Mesendoderm (in vitro differentiated cells): Measurements from ENCODE around the gene CNNM1.
A peak's percentile ranks its signal among the peaks of the same experiment; 100 is the strongest.

Experiments used
- DNase-seq: peaks from one replicate; pipeline ENCODE4 v3.0.0; 2013
- H2AK5ac ChIP-seq: 2 replicates; pipeline ENCODE4 v1.6.1; 2013; ENCODE audit warnings: low read length, inconsistent platforms
- H2BK120ac ChIP-seq: 2 replicates; pipeline ENCODE4 v1.6.1; 2013; ENCODE audit warnings: low read depth, mild to moderate bottlenecking, low read length, moderate library complexity, mixed read lengths
- H2BK15ac ChIP-seq: replicated peaks from 2 replicates; pipeline ENCODE4 v1.6.1; 2013; ENCODE audit warnings: low read depth, mild to moderate bottlenecking, moderate library complexity
- H2BK5ac ChIP-seq: 2 replicates; pipeline ENCODE4 v1.6.1; 2013; ENCODE audit warnings: low read length, inconsistent platforms
- H3K18ac ChIP-seq: 2 replicates; pipeline ENCODE4 v1.6.1; 2013; ENCODE audit warnings: mild to moderate bottlenecking, low read length, mixed read lengths
- H3K23ac ChIP-seq: one replicate; pipeline ENCODE4 v1.6.1; 2013; ENCODE audit warnings: low read length
- H3K27ac ChIP-seq: 2 replicates; pipeline ENCODE4 v1.5.1; 2013; ENCODE audit warnings: low read depth, mild to moderate bottlenecking, inconsistent platforms, low read length, moderate library complexity
- H3K27me3 ChIP-seq: 2 replicates; pipeline ENCODE4 v1.6.1; 2013; ENCODE audit warnings: low read length, control low read depth, mild to moderate bottlenecking, inconsistent platforms; ENCODE audit not compliant: insufficient read depth, poor library complexity
- H3K36me3 ChIP-seq: 2 replicates; pipeline ENCODE4 v1.6.1; 2013; ENCODE audit warnings: low read length, inconsistent platforms; ENCODE audit not compliant: control insufficient read depth, insufficient read depth
- H3K4ac ChIP-seq: one replicate; pipeline ENCODE4 v1.6.1; 2013; ENCODE audit warnings: low read depth, mild to moderate bottlenecking, low read length, moderate library complexity
- H3K4me1 ChIP-seq: 2 replicates; pipeline ENCODE4 v1.6.1; 2013; ENCODE audit warnings: low read depth, low read length, inconsistent platforms; ENCODE audit not compliant: control insufficient read depth
- H3K4me2 ChIP-seq: 2 replicates; pipeline ENCODE4 v1.6.1; 2013; ENCODE audit warnings: low read length
- H3K4me3 ChIP-seq: 2 replicates; pipeline ENCODE4 v1.5.1; 2013; ENCODE audit warnings: mild to moderate bottlenecking, low read length
- H3K56ac ChIP-seq: one replicate; pipeline ENCODE4 v1.6.1; 2013; ENCODE audit warnings: low read length
- H3K79me1 ChIP-seq: 2 replicates; pipeline ENCODE4 v1.6.1; 2013; ENCODE audit warnings: low read length, inconsistent platforms
- H3K79me2 ChIP-seq: 2 replicates; pipeline ENCODE4 v1.6.1; 2013; ENCODE audit warnings: mild to moderate bottlenecking, low read length; ENCODE audit not compliant: control insufficient read depth, insufficient read depth
- H3K9ac ChIP-seq: 2 replicates; pipeline ENCODE4 v1.6.1; 2013; ENCODE audit warnings: low read length, inconsistent platforms
- H4K5ac ChIP-seq: one replicate; pipeline ENCODE4 v1.6.1; 2013; ENCODE audit warnings: low read length
- H4K8ac ChIP-seq: one replicate; pipeline ENCODE4 v1.6.1; 2013; ENCODE audit warnings: low read depth, mild to moderate bottlenecking, control low read depth, low read length, moderate library complexity
- WGBS: extraction: QIAGEN DNeasy Blood & Tissue Kit; methylation state at CpG from one replicate; pipeline ENCODE4 v1.1.7; 2013; ENCODE audit warnings: low lambda C conversion rate, missing lambda C conversion rate; ENCODE audit not compliant: insufficient coverage; ENCODE audit errors: extremely low coverage; 5-methylcytosine and 5-hydroxymethylcytosine counted together

Gene CNNM1

DNA sequence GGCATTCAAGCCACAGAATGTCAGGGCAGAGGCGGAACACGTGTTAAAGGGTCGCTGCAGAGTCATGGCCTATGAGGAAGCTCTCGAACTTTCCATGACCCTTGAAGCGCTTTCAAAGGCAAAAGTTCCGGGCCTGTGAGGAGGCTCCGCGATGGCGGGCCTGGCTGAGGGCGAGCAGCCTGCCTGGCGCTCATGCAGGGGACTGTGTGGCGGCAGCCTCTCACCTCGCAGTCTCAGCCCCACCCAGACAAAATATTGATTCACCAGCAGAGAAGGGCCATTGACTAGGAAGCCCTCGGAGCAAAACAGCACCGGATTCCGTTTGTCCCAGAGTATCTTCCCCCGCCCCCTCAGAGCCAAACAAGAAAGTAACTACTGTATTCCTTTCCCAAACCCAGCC, 12.8 kb upstream of the CNNM1 start:
- Histone ChIP-seq H3K9ac (no peak overlapping the region), H3K4ac (no peak overlapping the region), H2BK5ac (no peak overlapping the region)

DNA sequence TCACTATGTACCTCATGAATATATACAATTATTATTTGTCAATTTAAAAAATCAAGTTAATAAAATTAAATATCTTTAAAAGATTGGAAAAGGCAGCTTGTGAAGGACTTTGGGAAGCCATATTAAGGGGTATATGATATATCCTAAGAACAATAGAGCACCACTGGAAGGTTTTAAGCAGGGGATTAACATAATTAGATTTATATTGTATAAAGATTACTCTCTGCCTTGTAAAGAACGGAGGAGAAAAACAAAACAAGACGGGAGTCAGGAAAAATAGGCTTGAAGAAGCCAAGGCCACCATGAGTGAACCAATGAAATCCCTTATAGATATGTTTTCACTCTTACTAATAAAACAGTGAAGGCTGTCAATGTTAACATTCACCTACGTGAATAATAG, 11.1 kb upstream of the CNNM1 start:
- H2BK15ac ChIP-seq = no peak overlapping the region
- no peaks in the 10 kb centered on the region for H3K27me3 ChIP-seq
- no peak overlapping the region for H2BK120ac ChIP-seq
- no peaks in the 10 kb centered on the region for H3K4me1 ChIP-seq
- H3K79me1 ChIP-seq = no peaks in the 10 kb centered on the region
- no peaks in the 10 kb centered on the region for H3K79me2 ChIP-seq
- no peak overlapping the region for H3K18ac ChIP-seq
- no peak overlapping the region for H3K56ac ChIP-seq
- H3K23ac ChIP-seq = no peak overlapping the region
- no peak overlapping the region for H4K8ac ChIP-seq
- no peak overlapping the region for H4K5ac ChIP-seq
- no CpG with 5 or more reads among the region's 3 CpGs for WGBS
- no peak overlapping the region for H2BK5ac ChIP-seq
- H3K4me2 ChIP-seq = no peak overlapping the region
- no peak for DNase-seq
- no peak overlapping the region for H3K4ac ChIP-seq
- H3K4me3 ChIP-seq = no peak overlapping the region
- H3K27ac ChIP-seq = no peak overlapping the region
- no peaks in the 10 kb centered on the region for H3K36me3 ChIP-seq
- no peak overlapping the region for H2AK5ac ChIP-seq
- no peak overlapping the region for H3K9ac ChIP-seq

More for the DNA sequence above, 12.8 kb upstream of the CNNM1 start:
- Histone ChIP-seq H3K56ac (no peak overlapping the region), H3K4me3 (no peak overlapping the region), H3K18ac (no peak overlapping the region), H3K36me3 (no peaks in the 10 kb centered on the region), H4K8ac (no peak overlapping the region), H3K27ac (no peak overlapping the region), H2BK15ac (no peak overlapping the region), H3K79me2 (no peaks in the 10 kb centered on the region), H3K4me1 (no peaks in the 10 kb centered on the region), H3K27me3 (no peaks in the 10 kb centered on the region), H2BK120ac (no peak overlapping the region), H2AK5ac (no peak overlapping the region), H4K5ac (no peak overlapping the region), H3K23ac (no peak overlapping the region), H3K79me1 (no peaks in the 10 kb centered on the region), H3K4me2 (no peak overlapping the region)
- DNase-seq = no peak
- WGBS = no CpG with 5 or more reads among the region's 17 CpGs

- no peak overlapping the region for H3K4me2 ChIP-seq
- no peaks in the 10 kb centered on the region for H3K27me3 ChIP-seq
- no peaks in the 10 kb centered on the region for H3K36me3 ChIP-seq
- H4K5ac ChIP-seq = no peak overlapping the region
- no peak overlapping the region for H2BK5ac ChIP-seq
- no peaks in the 10 kb centered on the region for H3K79me1 ChIP-seq
- no peaks in the 10 kb centered on the region for H3K79me2 ChIP-seq
- WGBS = no CpG with 5 or more reads among the region's 2 CpGs
- H3K23ac ChIP-seq = no peak overlapping the region
- no peak for DNase-seq
- no peak overlapping the region for H3K27ac ChIP-seq
- no peak overlapping the region for H2BK15ac ChIP-seq
- H4K8ac ChIP-seq = no peak overlapping the region
- H2AK5ac ChIP-seq = no peak overlapping the region
- no peak overlapping the region for H3K4ac ChIP-seq
- H2BK120ac ChIP-seq = no peak overlapping the region
- H3K56ac ChIP-seq = no peak overlapping the region
- no peak overlapping the region for H3K9ac ChIP-seq
- no peaks in the 10 kb centered on the region for H3K4me1 ChIP-seq
- H3K4me3 ChIP-seq = no peak overlapping the region
- no peak overlapping the region for H3K18ac ChIP-seq
Measured at GRCh38 chr10:99318475-99318874, 10.7 kb upstream of the CNNM1 start.

GRCh38 chr10:99325281-99325680, 3.9 kb upstream of the CNNM1 start:
- no peaks in the 10 kb centered on the region for H3K36me3 ChIP-seq
- H2BK5ac ChIP-seq = no peak overlapping the region
- H2BK15ac ChIP-seq = no peak overlapping the region
- WGBS = no CpG with 5 or more reads among the region's 1 CpG
- no peaks in the 10 kb centered on the region for H3K4me1 ChIP-seq
- no peak overlapping the region for H3K4me3 ChIP-seq
- H3K23ac ChIP-seq = no peak overlapping the region
- no peak overlapping the region for H2AK5ac ChIP-seq
- H3K27me3 ChIP-seq = peaks cover 12% of the 10 kb centered on the region
- DNase-seq = no peak
- H3K79me1 ChIP-seq = no peaks in the 10 kb centered on the region
- no peaks in the 10 kb centered on the region for H3K79me2 ChIP-seq
- H3K18ac ChIP-seq = no peak overlapping the region
- H3K4ac ChIP-seq = no peak overlapping the region
- no peak overlapping the region for H3K9ac ChIP-seq
- no peak overlapping the region for H4K8ac ChIP-seq
- no peak overlapping the region for H3K4me2 ChIP-seq
- H3K56ac ChIP-seq = no peak overlapping the region
- no peak overlapping the region for H3K27ac ChIP-seq
- no peak overlapping the region for H4K5ac ChIP-seq
- H2BK120ac ChIP-seq = no peak overlapping the region

GRCh38 chr10:99326871-99327270, 2.3 kb upstream of the CNNM1 start:
- no peaks in the 10 kb centered on the region for H3K36me3 ChIP-seq
- no peak overlapping the region for H3K56ac ChIP-seq
- no peak overlapping the region for H3K27ac ChIP-seq
- H3K4me2 ChIP-seq = no peak overlapping the region
- H2BK15ac ChIP-seq = no peak overlapping the region
- no peak for DNase-seq
- H3K18ac ChIP-seq = no peak overlapping the region
- H3K23ac ChIP-seq = no peak overlapping the region
- no peak overlapping the region for H4K5ac ChIP-seq
- no peak overlapping the region for H2AK5ac ChIP-seq
- H3K27me3 ChIP-seq = peaks cover 27% of the 10 kb centered on the region
- H3K4me1 ChIP-seq = no peaks in the 10 kb centered on the region
- no peaks in the 10 kb centered on the region for H3K79me2 ChIP-seq
- no peaks in the 10 kb centered on the region for H3K79me1 ChIP-seq
- no CpG with 5 or more reads among the region's 5 CpGs for WGBS
- no peak overlapping the region for H2BK120ac ChIP-seq
- no peak overlapping the region for H2BK5ac ChIP-seq
- no peak overlapping the region for H3K4me3 ChIP-seq
- H4K8ac ChIP-seq = no peak overlapping the region
- no peak overlapping the region for H3K9ac ChIP-seq
- no peak overlapping the region for H3K4ac ChIP-seq

- Histone ChIP-seq H3K79me1 (no peaks in the 10 kb centered on the region), H2BK120ac (no peak overlapping the region), H3K4me2 (peak overlapping the region; percentile 89), H3K23ac (no peak overlapping the region), H2BK15ac (no peak overlapping the region), H3K4me3 (peak overlapping the region; percentile 12), H2BK5ac (no peak overlapping the region), H2AK5ac (no peak overlapping the region), H4K8ac (no peak overlapping the region), H3K18ac (no peak overlapping the region), H3K27me3 (peaks cover 28% of the 10 kb centered on the region), H3K79me2 (no peaks in the 10 kb centered on the region), H3K4ac (no peak overlapping the region), H4K5ac (no peak overlapping the region), H3K27ac (no peak overlapping the region), H3K36me3 (no peaks in the 10 kb centered on the region), H3K9ac (peak overlapping the region; percentile 24), H3K56ac (peak overlapping the region; percentile 64), H3K4me1 (no peaks in the 10 kb centered on the region)
- peak; percentile 35 for DNase-seq
- no CpG with 5 or more reads among the region's 23 CpGs for WGBS
Measured at GRCh38 chr10:99328579-99329303, 415 bp upstream of the CNNM1 start.
